ENCODE results near the gene TBC1D10B.
"Not testable (repeated sequence)": the region's sequence is repeated elsewhere in the genome, so short reads cannot be mapped to it uniquely, and the experiment has no call there.

The TBC1D10B gene

GRCh38 chr16:30397776-30398660 lies 27.7 kb upstream of the TBC1D10B start:
- no peaks in the 10 kb centered on the region for H3K27me3 ChIP-seq (replicated peaks in 2 of 5; ENCODE audit: control insufficient read depth in 4 of 5, insufficient read depth in 5 of 5, low read length in 4 of 5)
- no peak overlapping the region for H3K4me3 ChIP-seq (ENCODE audit: control insufficient read depth in 1 of 7, extremely low read depth in 1 of 7, insufficient read depth in 4 of 7, low read depth in 2 of 7, low read length in 6 of 7)
- ChIA-PET POLR2A (no interaction called here), CTCF (interaction anchor here (1.7 to 10.8 kb wide), 3 partner anchors 11 to 29 kb away, joined by 3 to 97 read pairs (median 8); partner anchors contain the start of gene ZNF771)
- 98% methylated on average over 38 of the region's 42 CpGs for WGBS (ENCODE audit: insufficient coverage)
- no peak overlapping the region for H3K27ac ChIP-seq (ENCODE audit: insufficient read depth in 1 of 2, low read depth in 1 of 2, low read length in 2 of 2, poor library complexity in 1 of 2, severe bottlenecking in 2 of 2)
- DNase-seq, result no peak
- H3K4me1 ChIP-seq (ENCODE audit: control extremely low read depth in 1 of 4, control insufficient read depth in 4 of 4, insufficient read depth in 4 of 4, low read length in 3 of 4), result peaks cover 7 to 46% (median 39%) of the 10 kb centered on the region in 4 experiments
- peaks cover 0 to 22% (median 14%) of the 10 kb centered on the region in 4 experiments for H3K36me3 ChIP-seq (ENCODE audit: control insufficient read depth in 4 of 4, insufficient read depth in 4 of 4, low read length in 3 of 4)
- no peaks in the 10 kb centered on the region for H3K9me3 ChIP-seq (ENCODE audit: control extremely low read depth in 1 of 5, control insufficient read depth in 4 of 5, insufficient read depth in 2 of 5, low read depth in 1 of 5, low read length in 4 of 5)

GRCh38 chr16:30397056-30397455 lies 26.8 kb upstream of the TBC1D10B start:
- H3K4me3 ChIP-seq (ENCODE audit: control insufficient read depth in 1 of 7, extremely low read depth in 1 of 7, insufficient read depth in 4 of 7, low read depth in 2 of 7, low read length in 6 of 7), result no peak overlapping the region
- no peaks in the 10 kb centered on the region for H3K9me3 ChIP-seq (ENCODE audit: control extremely low read depth in 1 of 5, control insufficient read depth in 4 of 5, insufficient read depth in 2 of 5, low read depth in 1 of 5, low read length in 4 of 5)
- H3K36me3 ChIP-seq (ENCODE audit: control insufficient read depth in 4 of 4, insufficient read depth in 4 of 4, low read length in 3 of 4), result peaks cover 0 to 22% (median 14%) of the 10 kb centered on the region in 4 experiments
- WGBS (ENCODE audit: insufficient coverage), result 45% methylated on average over 3 of the region's 4 CpGs
- peaks cover 7 to 46% (median 39%) of the 10 kb centered on the region in 4 experiments for H3K4me1 ChIP-seq (ENCODE audit: control extremely low read depth in 1 of 4, control insufficient read depth in 4 of 4, insufficient read depth in 4 of 4, low read length in 3 of 4)
- no peak overlapping the region for H3K27ac ChIP-seq (ENCODE audit: insufficient read depth in 1 of 2, low read depth in 1 of 2, low read length in 2 of 2, poor library complexity in 1 of 2, severe bottlenecking in 2 of 2)
- H3K27me3 ChIP-seq (replicated peaks in 2 of 5; ENCODE audit: control insufficient read depth in 4 of 5, insufficient read depth in 5 of 5, low read length in 4 of 5), result no peaks in the 10 kb centered on the region
- DNase-seq, result peak in 1 of 3 donors; percentile 46
- ChIA-PET POLR2A (interaction anchor here (0.7 kb wide), 1 partner anchor 75 kb away, joined by 3 read pairs; no protein-coding TSS in a partner anchor), CTCF (interaction anchor here (2.5 to 10.8 kb wide), 2 partner anchors 12 to 20 kb away, joined by 11 to 97 read pairs; partner anchors contain the start of gene ZNF771)

GRCh38 chr16:30396627-30397026 lies 26.3 kb upstream of the TBC1D10B start:
- Histone ChIP-seq H3K4me3 (ENCODE audit: control insufficient read depth in 1 of 7, extremely low read depth in 1 of 7, insufficient read depth in 4 of 7, low read depth in 2 of 7, low read length in 6 of 7) (peak overlapping the region in 2 of 7 experiments; percentile 76 to 91), H3K36me3 (ENCODE audit: control insufficient read depth in 4 of 4, insufficient read depth in 4 of 4, low read length in 3 of 4) (peaks cover 0 to 22% (median 14%) of the 10 kb centered on the region in 4 experiments), H3K4me1 (ENCODE audit: control extremely low read depth in 1 of 4, control insufficient read depth in 4 of 4, insufficient read depth in 4 of 4, low read length in 3 of 4) (peaks cover 7 to 46% (median 39%) of the 10 kb centered on the region in 4 experiments)
- ChIA-PET CTCF (interaction anchor here (0.9 to 10.8 kb wide), 6 partner anchors 13 to 26 kb away, joined by 3 to 97 read pairs (median 8); partner anchors contain the start of genes SEPTIN1, TBC1D10B and ZNF771), POLR2A (interaction anchor here (0.6 to 2.3 kb wide), 4 partner anchors 11 to 677 kb away, joined by 3 to 11 read pairs (median 4); partner anchors contain the start of gene ZNF771)
- not testable (repeated sequence) for H3K27me3 ChIP-seq (replicated peaks in 2 of 5; ENCODE audit: control insufficient read depth in 4 of 5, insufficient read depth in 5 of 5, low read length in 4 of 5); DNase-seq; H3K27ac ChIP-seq (ENCODE audit: insufficient read depth in 1 of 2, low read depth in 1 of 2, low read length in 2 of 2, poor library complexity in 1 of 2, severe bottlenecking in 2 of 2); H3K9me3 ChIP-seq (ENCODE audit: control extremely low read depth in 1 of 5, control insufficient read depth in 4 of 5, insufficient read depth in 2 of 5, low read depth in 1 of 5, low read length in 4 of 5)
- WGBS (ENCODE audit: insufficient coverage), result 71% methylated on average over 1 of the region's 4 CpGs

- WGBS (ENCODE audit: insufficient coverage), result 10% methylated on average over 12 of the region's 13 CpGs
- H3K4me1 ChIP-seq (ENCODE audit: control extremely low read depth in 1 of 4, control insufficient read depth in 4 of 4, insufficient read depth in 4 of 4, low read length in 3 of 4), result peaks cover 7 to 46% (median 38%) of the 10 kb centered on the region in 4 experiments
These were observed 25.8 kb upstream of the TBC1D10B start for GRCh38 chr16:30395992-30396585.

GRCh38 chr16:30395155-30395991 lies 25.1 kb upstream of the TBC1D10B start, which contains the start of gene ZNF48:
ZNF48 (plus strand) TSS chr16:30395420; CDS start chr16:30395795, 375 bp downstream.
- DNase-seq, result peak; percentile 80 to 88 (median 86)
- Histone ChIP-seq H3K4me1 (ENCODE audit: control extremely low read depth in 1 of 4, control insufficient read depth in 4 of 4, insufficient read depth in 4 of 4, low read length in 3 of 4) (peaks cover 7 to 41% (median 36%) of the 10 kb centered on the region in 4 experiments), H3K4me3 (ENCODE audit: control insufficient read depth in 1 of 7, extremely low read depth in 1 of 7, insufficient read depth in 4 of 7, low read depth in 2 of 7, low read length in 6 of 7) (peak within 1 kb of the TSS; percentile 74 to 91 (median 77)), H3K27ac (ENCODE audit: insufficient read depth in 1 of 2, low read depth in 1 of 2, low read length in 2 of 2, poor library complexity in 1 of 2, severe bottlenecking in 2 of 2) (peak within 1 kb of the TSS; percentile 33 to 71), H3K36me3 (ENCODE audit: control insufficient read depth in 4 of 4, insufficient read depth in 4 of 4, low read length in 3 of 4) (peaks cover 0 to 22% (median 14%) of the 10 kb centered on the region in 4 experiments), H3K27me3 (replicated peaks in 2 of 5; ENCODE audit: control insufficient read depth in 4 of 5, insufficient read depth in 5 of 5, low read length in 4 of 5) (no peaks in the 10 kb centered on the region), H3K9me3 (ENCODE audit: control extremely low read depth in 1 of 5, control insufficient read depth in 4 of 5, insufficient read depth in 2 of 5, low read depth in 1 of 5, low read length in 4 of 5) (no peaks in the 10 kb centered on the region)
- WGBS (ENCODE audit: insufficient coverage), result under 1% methylated on average over 74 of the region's 103 CpGs
- CTCF ChIA-PET, result interaction anchor here (0.9 to 10.8 kb wide), 12 partner anchors 10 to 303 kb away, joined by 3 to 97 read pairs (median 4); partner anchors contain the start of genes SEPTIN1, TBC1D10B, TBX6 and ZNF771
- POLR2A ChIA-PET, result interaction anchor here (0.6 to 2.3 kb wide), 8 partner anchors 12 to 328 kb away, joined by 3 to 11 read pairs (median 3); partner anchors contain the start of genes SEPTIN1, TBC1D10B and ZNF771

More at GRCh38 chr16:30395992-30396585, 25.8 kb upstream of the TBC1D10B start:
- ChIA-PET POLR2A (interaction anchor here (0.6 to 2.3 kb wide), 6 partner anchors 11 to 677 kb away, joined by 3 to 11 read pairs (median 3); partner anchors contain the start of genes TBC1D10B and ZNF771), CTCF (interaction anchor here (0.9 to 10.8 kb wide), 10 partner anchors 11 to 220 kb away, joined by 3 to 97 read pairs (median 6); partner anchors contain the start of genes SEPTIN1, TBC1D10B and ZNF771)
- H3K27ac ChIP-seq (ENCODE audit: insufficient read depth in 1 of 2, low read depth in 1 of 2, low read length in 2 of 2, poor library complexity in 1 of 2, severe bottlenecking in 2 of 2), result no peak overlapping the region
- DNase-seq, result peak in 1 of 3 donors; percentile 39
- no peaks in the 10 kb centered on the region for H3K9me3 ChIP-seq (ENCODE audit: control extremely low read depth in 1 of 5, control insufficient read depth in 4 of 5, insufficient read depth in 2 of 5, low read depth in 1 of 5, low read length in 4 of 5)
- peak overlapping the region; percentile 74 to 91 (median 77) for H3K4me3 ChIP-seq (ENCODE audit: control insufficient read depth in 1 of 7, extremely low read depth in 1 of 7, insufficient read depth in 4 of 7, low read depth in 2 of 7, low read length in 6 of 7)
- H3K36me3 ChIP-seq (ENCODE audit: control insufficient read depth in 4 of 4, insufficient read depth in 4 of 4, low read length in 3 of 4), result peaks cover 0 to 22% (median 14%) of the 10 kb centered on the region in 4 experiments
- H3K27me3 ChIP-seq (replicated peaks in 2 of 5; ENCODE audit: control insufficient read depth in 4 of 5, insufficient read depth in 5 of 5, low read length in 4 of 5), result no peaks in the 10 kb centered on the region

Measured in common myeloid progenitor, CD34-positive (primary cell).